HG02798 (cell line): ENCODE data around the gene PCDHA9.
"Not testable (repeated sequence)": the region's sequence is repeated elsewhere in the genome, so short reads cannot be mapped to it uniquely, and the experiment has no call there.

Experiments
- ATAC-seq: cut with Tn5 transposase; IDR thresholded peaks from one replicate; pipeline ENCODE4 v1.9.1; 2021; ENCODE audit warnings: mild to moderate bottlenecking; ENCODE audit not compliant: unreplicated experiment, poor library complexity

The PCDHA9 gene

GRCh38 chr5:140876541-140877261, 28.5 kb downstream of the PCDHA9 start:
- not testable (repeated sequence) for ATAC-seq

- ATAC-seq, result no peak
Observed at GRCh38 chr5:140877262-140877581, 29.0 kb downstream of the PCDHA9 start.

- no peak for ATAC-seq
Observed at GRCh38 chr5:140881889-140882590, 33.9 kb downstream of the PCDHA9 start, which contains the start of gene PCDHA13. Gene PCDHA13, plus strand, starts transcription at chr5:140882124. Its CDS starts 145 bp downstream, at chr5:140882269.

DNA sequence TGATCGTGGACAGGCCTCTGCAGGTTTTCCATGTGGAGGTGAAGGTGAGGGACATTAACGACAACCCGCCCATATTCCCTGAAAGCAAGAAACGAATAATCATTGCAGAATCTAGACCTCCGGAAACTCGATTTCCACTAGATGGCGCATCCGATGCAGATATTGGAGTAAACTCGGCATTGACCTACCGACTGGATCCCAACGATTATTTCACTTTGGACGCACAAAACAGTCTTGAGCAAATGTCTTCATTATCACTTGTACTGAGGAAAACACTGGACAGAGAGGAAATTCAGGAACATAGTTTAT, 34.4 kb downstream of the PCDHA9 start:
- ATAC-seq, result no peak

DNA sequence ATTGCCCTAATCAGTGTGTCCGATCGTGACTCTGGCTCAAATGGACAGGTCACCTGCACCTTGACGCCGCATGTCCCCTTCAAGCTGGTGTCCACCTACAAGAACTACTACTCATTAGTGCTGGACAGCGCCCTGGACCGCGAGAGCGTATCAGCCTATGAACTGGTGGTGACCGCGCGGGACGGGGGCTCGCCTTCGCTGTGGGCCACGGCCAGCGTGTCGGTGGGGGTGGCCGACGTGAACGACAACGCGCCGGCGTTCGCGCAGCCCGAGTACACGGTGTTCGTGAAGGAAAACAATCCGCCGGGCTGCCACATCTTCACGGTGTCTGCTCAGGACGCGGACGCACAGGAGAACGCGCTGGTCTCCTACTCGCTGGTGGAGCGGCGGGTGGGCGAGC, 35.2 kb downstream of the PCDHA9 start:
- no peak for ATAC-seq

GRCh38 chr5:140883927-140884697, 35.9 kb downstream of the PCDHA9 start:
- no peak for ATAC-seq
